Measurements from ENCODE around the gene NFIC. TPM values are rescaled to one million over a fixed set of nuclear protein-coding genes. Genes with fewer than 3 reads are reported as not detected.
"Not testable (repeated sequence)": the region's sequence is repeated elsewhere in the genome, so short reads cannot be mapped to it uniquely, and the experiment has no call there.

NFIC gene
- total RNA-seq, 1 experiment from 2014 or later: 8.0 TPM

- Histone ChIP-seq H3K9me3 (ENCODE audit: control insufficient read depth, low read depth, low read length) (no peaks in the 10 kb centered on the region), H3K79me1 (ENCODE audit: insufficient read depth, low read depth, low read length, poor library complexity, severe bottlenecking) (no peaks in the 10 kb centered on the region), H3K4me2 (ENCODE audit: insufficient read depth, insufficient read length, low read length) (no peak overlapping the region), H3K23me2 (ENCODE audit: insufficient read length, low read depth, low read length, poor library complexity, severe bottlenecking) (no peaks in the 10 kb centered on the region), H3K56ac (ENCODE audit: insufficient read length, low read depth, low read length) (no peak overlapping the region), H2BK120ac (ENCODE audit: low read depth, low read length, poor library complexity, severe bottlenecking) (no peak overlapping the region), H2AFZ (ENCODE audit: low read length) (no peak overlapping the region), H2AK5ac (ENCODE audit: insufficient read length, low read length) (no peak overlapping the region), H3K9ac (ENCODE audit: extremely low read depth, insufficient read length, low read length) (no peak overlapping the region), H3K27ac (ENCODE audit: insufficient read length, low read depth, low read length) (no peak overlapping the region), H3T11ph (ENCODE audit: low read length) (no peak overlapping the region), H2BK5ac (ENCODE audit: insufficient read length, low read length) (no peak overlapping the region), H3K18ac (ENCODE audit: insufficient read length, low read depth, low read length) (no peak overlapping the region), H2BK15ac (ENCODE audit: low read depth, low read length) (no peak overlapping the region), H4K91ac (ENCODE audit: insufficient read length, low read depth, low read length) (no peak overlapping the region), H2BK20ac (ENCODE audit: low read depth, low read length, poor library complexity, severe bottlenecking) (no peak overlapping the region), H3K79me2 (ENCODE audit: insufficient read depth, low read length) (no peaks in the 10 kb centered on the region), H3K27me3 (ENCODE audit: insufficient read depth, low read length) (no peaks in the 10 kb centered on the region; the same call in 1 of the 2 replicates), H3K4me1 (ENCODE audit: insufficient read depth, low read length) (no peaks in the 10 kb centered on the region), H4K5ac (ENCODE audit: insufficient read length, low read depth, low read length) (no peak overlapping the region), H4K8ac (replicated peaks; ENCODE audit: insufficient read length, low read depth, low read length) (no peak overlapping the region), H2BK12ac (ENCODE audit: insufficient read length, low read depth, low read length) (no peak overlapping the region), H3K4ac (ENCODE audit: low read depth, low read length) (no peak overlapping the region), H3K14ac (ENCODE audit: insufficient read depth, low read length) (no peak overlapping the region), H4K20me1 (ENCODE audit: control insufficient read depth, insufficient read depth, insufficient read length) (peaks cover 2% of the 10 kb centered on the region), H3K23ac (ENCODE audit: insufficient read length, low read depth, low read length) (no peak overlapping the region)
- no peak for DNase-seq
- WGBS (ENCODE audit: extremely low coverage, insufficient read length, low lambda C conversion rate): no CpG with 5 or more reads among the region's 38 CpGs
- no peak for TF ChIP-seq CTCF (conservative IDR thresholded peaks at IDR 0.05)
- Mint-ChIP-seq H3K4me1 (peaks cover 4% of the 10 kb centered on the region in 2 experiments; a peak in 2 of 4 replicates), H3K27ac (no peak overlapping the region; a peak in 1 of 7 replicates), H3K27me3 (ENCODE audit: low read depth) (peaks cover 3% of the 10 kb centered on the region; the same call in 1 of the 2 replicates), H3K4me3 (no peak overlapping the region), H3K9me3 (no peaks in the 10 kb centered on the region), H3K36me3 (ENCODE audit: insufficient read depth in 1 of 3, low read depth in 3 of 3) (no peaks in the 10 kb centered on the region)
Observed at GRCh38 chr19:3452171-3452941, 86.0 kb downstream of the NFIC start.

- not testable (repeated sequence) for H2AFZ ChIP-seq (ENCODE audit: low read length); H3K4ac ChIP-seq (ENCODE audit: low read depth, low read length); H3K56ac ChIP-seq (ENCODE audit: insufficient read length, low read depth, low read length); H4K8ac ChIP-seq (replicated peaks; ENCODE audit: insufficient read length, low read depth, low read length); H3K79me1 ChIP-seq (ENCODE audit: insufficient read depth, low read depth, low read length, poor library complexity, severe bottlenecking); H3K23me2 ChIP-seq (ENCODE audit: insufficient read length, low read depth, low read length, poor library complexity, severe bottlenecking); H3K4me1 Mint-ChIP-seq; H3K18ac ChIP-seq (ENCODE audit: insufficient read length, low read depth, low read length); H3K9ac ChIP-seq (ENCODE audit: extremely low read depth, insufficient read length, low read length); H3K9me3 Mint-ChIP-seq; H3K4me3 Mint-ChIP-seq; H3K4me2 ChIP-seq (ENCODE audit: insufficient read depth, insufficient read length, low read length); H2BK15ac ChIP-seq (ENCODE audit: low read depth, low read length); H3K9me3 ChIP-seq (ENCODE audit: control insufficient read depth, low read depth, low read length); H3K27ac ChIP-seq (ENCODE audit: insufficient read length, low read depth, low read length); H4K20me1 ChIP-seq (ENCODE audit: control insufficient read depth, insufficient read depth, insufficient read length); H2BK20ac ChIP-seq (ENCODE audit: low read depth, low read length, poor library complexity, severe bottlenecking); H3K27ac Mint-ChIP-seq; H2BK120ac ChIP-seq (ENCODE audit: low read depth, low read length, poor library complexity, severe bottlenecking); H2BK5ac ChIP-seq (ENCODE audit: insufficient read length, low read length); H2BK12ac ChIP-seq (ENCODE audit: insufficient read length, low read depth, low read length); H3K23ac ChIP-seq (ENCODE audit: insufficient read length, low read depth, low read length); H3T11ph ChIP-seq (ENCODE audit: low read length); H3K79me2 ChIP-seq (ENCODE audit: insufficient read depth, low read length); H4K5ac ChIP-seq (ENCODE audit: insufficient read length, low read depth, low read length); H3K14ac ChIP-seq (ENCODE audit: insufficient read depth, low read length); DNase-seq; H2AK5ac ChIP-seq (ENCODE audit: insufficient read length, low read length); H3K36me3 Mint-ChIP-seq (ENCODE audit: insufficient read depth in 1 of 3, low read depth in 3 of 3); H3K4me1 ChIP-seq (ENCODE audit: insufficient read depth, low read length); H4K91ac ChIP-seq (ENCODE audit: insufficient read length, low read depth, low read length); H3K27me3 ChIP-seq (ENCODE audit: insufficient read depth, low read length); H3K27me3 Mint-ChIP-seq (ENCODE audit: low read depth)
- WGBS (ENCODE audit: extremely low coverage, insufficient read length, low lambda C conversion rate): no CpG with 5 or more reads among the region's 10 CpGs
Observed at GRCh38 chr19:3452942-3453214, 86.5 kb downstream of the NFIC start.
